ENCODE results near the gene LARP1B.
"Not testable (repeated sequence)": the region's sequence is repeated elsewhere in the genome, so short reads cannot be mapped to it uniquely, and the experiment has no call there.

Gene LARP1B

GRCh38 chr4:128134925-128135324 is 73.8 kb downstream of the LARP1B start:
- in situ Hi-C loops (cut with HindIII; ENCODE audit: low sequenced_read_pairs): no loop called here

GRCh38 chr4:128135391-128135790 is 74.3 kb downstream of the LARP1B start:
- in situ Hi-C loops (cut with HindIII; ENCODE audit: low sequenced_read_pairs): no loop called here

GRCh38 chr4:128141866-128142265 is 80.8 kb downstream of the LARP1B start:
- in situ Hi-C loops (cut with HindIII; ENCODE audit: low sequenced_read_pairs): no loop called here

GRCh38 chr4:128145727-128146126 is 84.6 kb downstream of the LARP1B start:
- in situ Hi-C loops (cut with HindIII; ENCODE audit: low sequenced_read_pairs): no loop called here

- in situ Hi-C loops (cut with HindIII; ENCODE audit: low sequenced_read_pairs): no loop called here
Measured at GRCh38 chr4:128153800-128154199, 92.7 kb downstream of the LARP1B start.

GRCh38 chr4:128155231-128155855 is 94.2 kb downstream of the LARP1B start:
- in situ Hi-C loops (cut with HindIII; ENCODE audit: low sequenced_read_pairs): no loop called here

- in situ Hi-C loops (cut with HindIII; ENCODE audit: low sequenced_read_pairs): no loop called here
Measured at GRCh38 chr4:128155874-128156456, 94.9 kb downstream of the LARP1B start.

GRCh38 chr4:128156472-128156871 is 95.4 kb downstream of the LARP1B start:
- in situ Hi-C loops (cut with HindIII; ENCODE audit: low sequenced_read_pairs): not testable (repeated sequence)

- in situ Hi-C loops (cut with HindIII; ENCODE audit: low sequenced_read_pairs): no loop called here
Measured at GRCh38 chr4:128158894-128159293, 97.8 kb downstream of the LARP1B start.

GRCh38 chr4:128159967-128160366 is 98.9 kb downstream of the LARP1B start:
- in situ Hi-C loops (cut with HindIII; ENCODE audit: low sequenced_read_pairs): no loop called here

GRCh38 chr4:128161138-128161537 is 100.0 kb downstream of the LARP1B start:
- in situ Hi-C loops (cut with HindIII; ENCODE audit: low sequenced_read_pairs): no loop called here

GRCh38 chr4:128162434-128162833 is 101.3 kb downstream of the LARP1B start:
- in situ Hi-C loops (cut with HindIII; ENCODE audit: low sequenced_read_pairs): no loop called here

- in situ Hi-C loops (cut with HindIII; ENCODE audit: low sequenced_read_pairs): no loop called here
Measured at GRCh38 chr4:128163177-128164117, 102.3 kb downstream of the LARP1B start.

GRCh38 chr4:128166982-128167381 is 105.9 kb downstream of the LARP1B start:
- in situ Hi-C loops (cut with HindIII; ENCODE audit: low sequenced_read_pairs): no loop called here

- in situ Hi-C loops (cut with HindIII; ENCODE audit: low sequenced_read_pairs): no loop called here
Measured at GRCh38 chr4:128168701-128169100, 107.6 kb downstream of the LARP1B start.

- in situ Hi-C loops (cut with HindIII; ENCODE audit: low sequenced_read_pairs): no loop called here
Measured at GRCh38 chr4:128169245-128169644, 108.1 kb downstream of the LARP1B start.

- in situ Hi-C loops (cut with HindIII; ENCODE audit: low sequenced_read_pairs): no loop called here
Measured at GRCh38 chr4:128176643-128177042, 115.5 kb downstream of the LARP1B start.

- in situ Hi-C loops (cut with HindIII; ENCODE audit: low sequenced_read_pairs): no loop called here
Measured at GRCh38 chr4:128177498-128177897, 116.4 kb downstream of the LARP1B start.

GRCh38 chr4:128186623-128187022 is 125.5 kb downstream of the LARP1B start:
- in situ Hi-C loops (cut with HindIII; ENCODE audit: low sequenced_read_pairs): no loop called here

- in situ Hi-C loops (cut with HindIII; ENCODE audit: low sequenced_read_pairs): no loop called here
Measured at GRCh38 chr4:128191115-128191781, 130.1 kb downstream of the LARP1B start.

Measured in DLD1 (cell line).